SK-N-SH treated with all-trans-retinoic acid at 6 μM for 48 hours (cell line): ENCODE results near the gene PACS1.

Experiments
- ZFP30 ChIP-seq: fragments of 450-650 bp; formaldehyde crosslinking; IDR thresholded peaks from 2 replicates; pipeline ENCODE4 v1.5.0; 2022; ENCODE audit warnings: mild to moderate bottlenecking, moderate library complexity
- ZNF565 ChIP-seq: fragments of 450-650 bp; formaldehyde crosslinking; conservative IDR thresholded peaks from 2 replicates; pipeline ENCODE4 v1.5.0; 2020; ENCODE audit warnings: low read depth, mild to moderate bottlenecking, moderate library complexity

DNA sequence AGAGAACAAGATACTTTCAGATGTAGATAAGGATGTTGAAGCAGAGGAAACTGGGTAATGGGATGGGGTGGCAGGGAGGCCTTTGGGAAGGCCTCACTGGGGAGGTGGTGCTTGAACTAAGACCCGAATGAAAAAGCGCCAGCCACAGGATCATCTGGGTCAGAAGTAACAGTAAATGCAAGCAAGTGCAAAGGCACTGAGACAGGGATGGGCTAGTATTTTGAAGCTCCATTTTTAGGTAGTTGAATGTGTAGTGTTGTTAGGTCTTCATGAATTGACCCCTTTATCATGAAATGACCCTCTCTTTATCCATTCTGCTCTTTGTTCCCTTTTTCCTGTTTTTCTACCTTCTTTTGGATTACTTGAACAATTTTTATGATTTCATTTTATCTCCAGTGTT is 6.2 kb upstream of the PACS1 start:
- TF ChIP-seq ZNF565 (CRISPR knock-in tag) (no peak), ZFP30 (CRISPR knock-in tag) (no peak)
